Small intestine (tissue), 7 donors: ENCODE results near the gene KRT85. TPM values are rescaled to one million over a fixed set of nuclear protein-coding genes. Genes with fewer than 3 reads are reported as not detected.

ENCODE experiments used
- DNase-seq, 2 donors: peaks; one replicate each; pipeline versions ENCODE4 v3.0.0 to v3.0.0-alpha.2; 2013
- FAIRE-seq: peaks from 2 replicates; lab custom pipeline; 2012; peaks lifted over from hg19 to GRCh38; lab: Jason Lieb, UNC
- H3K27ac ChIP-seq, 3 donors: one replicate each; pipeline ENCODE4 v1.5.1; 2013; ENCODE audit warnings: low read length in 2 of 3, mild to moderate bottlenecking in 2 of 3, control low read depth in 1 of 3, inconsistent platforms in 1 of 3, low read depth in 1 of 3, moderate library complexity in 1 of 3
- H3K27me3 ChIP-seq, 3 donors: one replicate each; pipeline ENCODE4 v1.6.1; 2013; ENCODE audit warnings: low read length in 3 of 3, inconsistent platforms in 1 of 3; ENCODE audit not compliant: control insufficient read depth in 3 of 3, insufficient read depth in 3 of 3
- H3K36me3 ChIP-seq, 3 donors: one replicate each; pipeline ENCODE4 v1.6.1; 2013; ENCODE audit warnings: low read length in 3 of 3, inconsistent platforms in 1 of 3, low read depth in 1 of 3, mild to moderate bottlenecking in 1 of 3, moderate library complexity in 1 of 3; ENCODE audit not compliant: control insufficient read depth in 3 of 3, insufficient read depth in 2 of 3
- H3K4me1 ChIP-seq, 3 donors: one replicate each; pipeline ENCODE4 v1.6.1; 2013; ENCODE audit warnings: low read length in 2 of 3, inconsistent platforms in 1 of 3, low read depth in 1 of 3, mild to moderate bottlenecking in 1 of 3, moderate library complexity in 1 of 3; ENCODE audit not compliant: control insufficient read depth in 3 of 3, insufficient read depth in 2 of 3
- H3K4me3 ChIP-seq, 3 donors: one replicate each; pipeline ENCODE4 v1.5.1; 2013; ENCODE audit warnings: low read length in 3 of 3, control low read depth in 1 of 3, inconsistent platforms in 1 of 3, low read depth in 1 of 3, mild to moderate bottlenecking in 1 of 3, moderate library complexity in 1 of 3
- H3K9me3 ChIP-seq, 2 donors: one replicate each; pipeline ENCODE4 v1.6.1; 2013; ENCODE audit warnings: low read depth in 1 of 2, low read length in 1 of 2; ENCODE audit not compliant: control insufficient read depth in 2 of 2, insufficient read depth in 1 of 2
- WGBS, 3 donors: extraction: QIAGEN DNeasy Blood & Tissue Kit; methylation state at CpG; one replicate each; pipeline ENCODE4 v1.1.7; 2013; 5-methylcytosine and 5-hydroxymethylcytosine counted together
- polyA plus RNA-seq, 4 donors: library from polyadenylated mRNA; stranded (reverse) in 3 of 4; unstranded in 1 of 4; fragments of 200-250 nt in 3 of 4; fragments of 120-200 nt in 1 of 4; gene quantifications; one replicate each; pipeline versions ENCODE4 v1.2.1 to v1.2.3, GENCODE V29; 2013
- donor health status: healthy with polysubstance abuse.
- donor health status: control.
- donor health status: control.
- donor health status: Bipolar disorder and iron deficiency.
- donor health status: healthy.

The KRT85 gene
- polyA plus RNA-seq, 4 donors: 0.03 TPM; not detected in 3

- Histone ChIP-seq H3K9me3 (no peaks in the 10 kb centered on the region), H3K4me3 (no peak overlapping the region), H3K36me3 (no peaks in the 10 kb centered on the region), H3K4me1 (no peaks in the 10 kb centered on the region), H3K27ac (no peak overlapping the region), H3K27me3 (peaks cover 0 to 5% (median 0%) of the 10 kb centered on the region in 3 donors)
- no peak for DNase-seq
- WGBS, 3 donors: 43 to 64% (median 56%) methylated on average over 10 of the region's 10 CpGs
- no peak for FAIRE-seq
These were observed 39.3 kb downstream of the KRT85 start for GRCh38 chr12:52327830-52328500.

- Histone ChIP-seq H3K4me3 (no peak overlapping the region), H3K36me3 (no peaks in the 10 kb centered on the region), H3K4me1 (no peaks in the 10 kb centered on the region), H3K9me3 (no peaks in the 10 kb centered on the region), H3K27me3 (peaks cover 0 to 5% (median 0%) of the 10 kb centered on the region in 3 donors), H3K27ac (no peak overlapping the region)
- FAIRE-seq: no peak
- WGBS, 3 donors: 27 to 39% (median 28%) methylated on average over 11 of the region's 11 CpGs
- DNase-seq: peak; percentile 79 to 93
These were observed 40.0 kb downstream of the KRT85 start for GRCh38 chr12:52327052-52327829.

- H3K4me1 ChIP-seq: no peaks in the 10 kb centered on the region
- H3K27ac ChIP-seq: no peak overlapping the region
- H3K27me3 ChIP-seq: peaks cover 0 to 29% (median 5%) of the 10 kb centered on the region in 3 donors
- 88 to 90% (median 89%) methylated on average over 3 of the region's 3 CpGs for WGBS, 3 donors
- no peaks in the 10 kb centered on the region for H3K9me3 ChIP-seq
- FAIRE-seq: no peak
- DNase-seq: no peak
- no peak overlapping the region for H3K4me3 ChIP-seq
- no peaks in the 10 kb centered on the region for H3K36me3 ChIP-seq
These were observed 43.2 kb downstream of the KRT85 start for GRCh38 chr12:52324153-52324444.

GRCh38 chr12:52323416-52324152, 43.7 kb downstream of the KRT85 start:
- Histone ChIP-seq H3K4me3 (no peak overlapping the region), H3K9me3 (no peaks in the 10 kb centered on the region), H3K36me3 (no peaks in the 10 kb centered on the region), H3K27me3 (peaks cover 0 to 28% (median 5%) of the 10 kb centered on the region in 3 donors), H3K4me1 (no peaks in the 10 kb centered on the region), H3K27ac (no peak overlapping the region)
- no peak for DNase-seq
- no peak for FAIRE-seq
- WGBS, 3 donors: 82 to 90% (median 87%) methylated on average over 10 of the region's 10 CpGs

- Histone ChIP-seq H3K27me3 (peaks cover 0 to 24% (median 5%) of the 10 kb centered on the region in 3 donors), H3K27ac (no peak overlapping the region), H3K9me3 (no peaks in the 10 kb centered on the region), H3K36me3 (no peaks in the 10 kb centered on the region), H3K4me3 (no peak overlapping the region), H3K4me1 (no peaks in the 10 kb centered on the region)
- WGBS, 3 donors: 53 to 78% (median 68%) methylated on average over 1 of the region's 1 CpG
- no peak for FAIRE-seq
- DNase-seq: no peak
These were observed 44.3 kb downstream of the KRT85 start for GRCh38 chr12:52323001-52323400.

GRCh38 chr12:52322069-52322468, 45.2 kb downstream of the KRT85 start:
- H3K4me1 ChIP-seq: no peaks in the 10 kb centered on the region
- no peaks in the 10 kb centered on the region for H3K9me3 ChIP-seq
- DNase-seq (no peak), FAIRE-seq (no peak)
- H3K27ac ChIP-seq: no peak overlapping the region
- no peaks in the 10 kb centered on the region for H3K36me3 ChIP-seq
- peaks cover 0 to 24% (median 5%) of the 10 kb centered on the region in 3 donors for H3K27me3 ChIP-seq
- no peak overlapping the region for H3K4me3 ChIP-seq
- WGBS, 3 donors: 86 to 94% (median 94%) methylated on average over 1 of the region's 1 CpG

GRCh38 chr12:52321418-52321817, 45.9 kb downstream of the KRT85 start:
- Histone ChIP-seq H3K4me1 (no peaks in the 10 kb centered on the region), H3K9me3 (no peaks in the 10 kb centered on the region), H3K36me3 (no peaks in the 10 kb centered on the region), H3K27me3 (peaks cover 0 to 24% (median 5%) of the 10 kb centered on the region in 3 donors), H3K27ac (no peak overlapping the region), H3K4me3 (no peak overlapping the region)
- DNase-seq: no peak
- 60 to 66% (median 62%) methylated on average over 4 of the region's 4 CpGs for WGBS, 3 donors
- FAIRE-seq: no peak

GRCh38 chr12:52320784-52321400, 46.4 kb downstream of the KRT85 start, which contains the start of gene KRT83:
Gene KRT83, minus strand, starts transcription at chr12:52321398. Its CDS starts 63 bp downstream, at chr12:52321335.
- Histone ChIP-seq H3K4me3 (no peak within 1 kb of the TSS), H3K36me3 (no peaks in the 10 kb centered on the region), H3K27ac (no peak within 1 kb of the TSS), H3K9me3 (no peaks in the 10 kb centered on the region), H3K4me1 (no peaks in the 10 kb centered on the region), H3K27me3 (peaks cover 0 to 24% (median 5%) of the 10 kb centered on the region in 3 donors)
- FAIRE-seq (no peak), DNase-seq (no peak)
- WGBS, 3 donors: 69 to 80% (median 78%) methylated on average over 33 to 35 of the region's 35 CpGs
